ENCODE data around the gene RPLP2.

RPLP2 gene

DNA sequence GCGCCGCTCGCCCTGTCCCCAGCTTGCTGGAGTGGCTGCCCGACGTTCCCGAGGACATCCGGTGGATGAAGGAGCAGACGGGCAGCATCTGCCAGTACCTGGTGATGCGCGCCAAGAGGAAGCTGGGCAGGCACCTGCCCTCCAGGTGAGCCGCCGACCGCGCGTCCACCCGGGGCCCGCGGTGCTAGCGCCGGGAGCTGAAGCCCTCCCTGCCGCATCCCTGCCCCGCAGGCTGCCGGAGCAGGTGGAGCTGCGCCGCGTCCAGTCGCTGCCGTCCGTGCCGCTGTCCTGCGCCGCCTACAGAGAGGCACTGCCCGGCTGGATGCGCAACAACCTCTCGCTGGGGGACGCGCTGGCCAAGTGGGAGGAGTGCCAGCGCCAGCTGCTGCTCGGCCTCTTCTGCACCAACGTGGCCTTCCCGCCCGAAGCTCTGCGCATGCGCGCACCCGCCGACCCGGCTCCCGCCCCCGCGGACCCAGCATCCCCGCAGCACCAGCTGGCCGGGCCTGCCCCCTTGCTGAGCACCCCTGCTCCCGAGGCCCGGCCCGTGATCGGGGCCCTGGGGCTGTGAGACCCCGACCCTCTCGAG lies 14.6 kb downstream of the RPLP2 start:
- no peak overlapping the region for H3K4me3 ChIP-seq (ENCODE audit: low read depth, low read length)
- peaks cover 21% of the 10 kb centered on the region for H3K27me3 ChIP-seq
- DNase-seq: no peak
- TF ChIP-seq, protein P1, sequence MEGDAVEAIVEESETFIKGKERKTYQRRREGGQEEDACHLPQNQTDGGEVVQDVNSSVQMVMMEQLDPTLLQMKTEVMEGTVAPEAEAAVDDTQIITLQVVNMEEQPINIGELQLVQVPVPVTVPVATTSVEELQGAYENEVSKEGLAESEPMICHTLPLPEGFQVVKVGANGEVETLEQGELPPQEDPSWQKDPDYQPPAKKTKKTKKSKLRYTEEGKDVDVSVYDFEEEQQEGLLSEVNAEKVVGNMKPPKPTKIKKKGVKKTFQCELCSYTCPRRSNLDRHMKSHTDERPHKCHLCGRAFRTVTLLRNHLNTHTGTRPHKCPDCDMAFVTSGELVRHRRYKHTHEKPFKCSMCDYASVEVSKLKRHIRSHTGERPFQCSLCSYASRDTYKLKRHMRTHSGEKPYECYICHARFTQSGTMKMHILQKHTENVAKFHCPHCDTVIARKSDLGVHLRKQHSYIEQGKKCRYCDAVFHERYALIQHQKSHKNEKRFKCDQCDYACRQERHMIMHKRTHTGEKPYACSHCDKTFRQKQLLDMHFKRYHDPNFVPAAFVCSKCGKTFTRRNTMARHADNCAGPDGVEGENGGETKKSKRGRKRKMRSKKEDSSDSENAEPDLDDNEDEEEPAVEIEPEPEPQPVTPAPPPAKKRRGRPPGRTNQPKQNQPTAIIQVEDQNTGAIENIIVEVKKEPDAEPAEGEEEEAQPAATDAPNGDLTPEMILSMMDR (IDR thresholded peaks at IDR 0.05; ENCODE audit: low read depth, low read length): no peak
- H3K36me3 ChIP-seq: no peaks in the 10 kb centered on the region
- H3K4me1 ChIP-seq: no peaks in the 10 kb centered on the region
- no peaks in the 10 kb centered on the region for H3K9me3 ChIP-seq

DNA sequence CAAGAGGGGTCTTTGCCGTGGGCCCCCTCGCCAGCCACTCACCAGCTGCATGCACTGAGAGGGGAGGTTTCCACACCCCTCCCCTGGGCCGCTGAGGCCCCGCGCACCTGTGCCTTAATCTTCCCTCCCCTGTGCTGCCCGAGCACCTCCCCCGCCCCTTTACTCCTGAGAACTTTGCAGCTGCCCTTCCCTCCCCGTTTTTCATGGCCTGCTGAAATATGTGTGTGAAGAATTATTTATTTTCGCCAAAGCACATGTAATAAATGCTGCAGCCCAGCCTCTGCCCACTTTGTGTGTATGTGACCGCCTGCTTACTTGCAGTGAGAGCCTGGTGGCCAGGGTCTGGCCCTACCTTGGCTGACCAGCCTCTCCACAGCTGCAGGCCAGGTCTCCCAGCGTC lies 15.2 kb downstream of the RPLP2 start:
- H3K4me1 ChIP-seq: peaks cover 3% of the 10 kb centered on the region; the same call in 1 of the 2 replicates
- TF ChIP-seq, protein P1 (IDR thresholded peaks at IDR 0.05; ENCODE audit: low read depth, low read length): no peak
- peaks cover 26% of the 10 kb centered on the region for H3K27me3 ChIP-seq
- no peak overlapping the region for H3K4me3 ChIP-seq (ENCODE audit: low read depth, low read length)
- no peaks in the 10 kb centered on the region for H3K36me3 ChIP-seq
- DNase-seq: no peak
- no peaks in the 10 kb centered on the region for H3K9me3 ChIP-seq

DNA sequence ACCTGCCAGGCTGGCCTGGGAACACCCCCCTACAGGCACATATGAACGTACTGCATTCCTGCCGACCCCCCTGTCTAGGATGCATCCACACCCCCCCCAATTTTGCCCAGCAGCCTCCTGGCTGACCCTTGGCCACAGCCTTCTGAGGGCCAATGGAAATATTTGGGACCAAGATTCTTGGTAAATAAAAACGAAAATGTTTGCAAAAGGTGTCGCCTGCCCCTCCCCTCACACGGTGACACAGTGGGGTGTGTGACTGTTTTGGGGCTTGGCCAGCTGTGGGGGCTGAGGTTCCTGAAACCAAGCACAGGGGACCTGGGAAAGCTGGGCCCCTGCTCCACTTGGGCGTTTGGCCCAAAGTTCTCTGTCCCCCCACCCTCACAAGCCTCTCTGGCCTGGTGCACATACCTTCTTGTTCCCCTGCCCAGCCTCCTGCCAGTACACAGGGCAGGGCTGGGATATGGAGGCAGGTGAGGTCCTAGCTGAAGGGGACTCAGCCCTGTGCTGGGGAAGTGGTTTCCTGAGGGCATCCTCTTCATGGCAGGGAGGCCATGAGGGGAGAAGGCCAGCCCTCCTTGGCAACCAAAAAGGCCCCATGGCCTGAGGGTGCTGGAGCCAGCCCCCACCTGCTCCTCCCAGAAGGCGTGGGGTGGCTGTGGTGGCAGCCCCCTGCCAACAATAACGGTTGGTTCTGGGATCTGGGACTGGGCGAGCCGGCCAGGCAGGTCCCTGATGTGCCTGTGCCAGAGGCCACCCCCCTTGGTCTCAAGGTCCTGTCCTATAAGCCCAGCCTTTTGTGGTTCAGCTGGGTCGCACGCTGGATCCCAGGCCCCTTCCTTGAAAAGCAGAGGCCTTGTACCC lies 15.8 kb downstream of the RPLP2 start:
- TF ChIP-seq, protein P1 (IDR thresholded peaks at IDR 0.05; ENCODE audit: low read depth, low read length): no peak
- no peak overlapping the region for H3K4me3 ChIP-seq (ENCODE audit: low read depth, low read length)
- no peaks in the 10 kb centered on the region for H3K36me3 ChIP-seq
- H3K27me3 ChIP-seq: peaks cover 28% of the 10 kb centered on the region
- no peak for DNase-seq
- H3K9me3 ChIP-seq: no peaks in the 10 kb centered on the region
- peaks cover 4% of the 10 kb centered on the region for H3K4me1 ChIP-seq

DNA sequence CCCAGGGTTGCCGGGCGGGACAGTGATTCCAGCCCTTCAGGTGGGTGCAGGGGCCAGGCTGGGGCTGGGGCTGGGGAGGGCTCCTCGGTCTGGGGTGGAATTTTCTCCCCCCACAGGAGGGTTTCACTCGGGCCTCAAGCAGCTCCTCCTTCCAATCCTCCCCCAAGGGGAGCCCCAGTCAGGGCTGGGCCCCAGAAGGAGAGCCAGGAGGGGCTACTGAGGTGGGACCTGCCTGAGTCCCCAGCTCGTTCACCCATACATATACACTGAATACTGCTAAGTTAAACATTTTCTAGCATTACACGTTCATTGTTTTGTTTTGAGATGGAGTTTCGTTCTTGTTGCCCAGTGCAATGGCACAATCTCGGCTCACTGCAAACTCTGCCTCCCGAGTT lies 16.5 kb downstream of the RPLP2 start:
- no peak overlapping the region for H3K4me3 ChIP-seq (ENCODE audit: low read depth, low read length)
- TF ChIP-seq, protein P1 (IDR thresholded peaks at IDR 0.05; ENCODE audit: low read depth, low read length): no peak

DNA sequence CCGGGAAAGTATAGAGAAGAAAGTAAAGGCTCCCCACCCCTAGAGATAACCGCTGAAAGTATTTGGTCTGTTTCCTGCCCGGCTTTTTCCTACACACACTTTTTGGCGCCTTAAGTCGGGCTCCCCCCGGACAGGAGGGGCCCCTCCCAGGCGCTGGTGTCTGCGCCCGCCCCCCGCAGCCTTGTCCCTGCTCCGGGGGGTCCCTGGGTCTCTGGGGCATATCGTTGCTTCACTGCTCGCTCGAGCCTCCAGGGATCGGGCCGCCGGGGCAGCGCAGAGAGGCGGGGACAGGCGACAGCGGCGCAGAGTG lies 17.0 kb downstream of the RPLP2 start:
- Histone ChIP-seq H3K9me3 (no peaks in the 10 kb centered on the region), H3K27me3 (peaks cover 35% of the 10 kb centered on the region), H3K4me3 (ENCODE audit: low read depth, low read length) (no peak overlapping the region), H3K36me3 (no peaks in the 10 kb centered on the region), H3K4me1 (peaks cover 15% of the 10 kb centered on the region)
- TF ChIP-seq, protein P1 (IDR thresholded peaks at IDR 0.05; ENCODE audit: low read depth, low read length): no peak
- DNase-seq: no peak

More for the DNA sequence above, 16.5 kb downstream of the RPLP2 start:
- peaks cover 10% of the 10 kb centered on the region for H3K4me1 ChIP-seq
- H3K36me3 ChIP-seq: no peaks in the 10 kb centered on the region
- DNase-seq: no peak
- no peaks in the 10 kb centered on the region for H3K9me3 ChIP-seq
- peaks cover 34% of the 10 kb centered on the region for H3K27me3 ChIP-seq
